Nephron progenitor cell (in vitro differentiated cells): ENCODE data around the gene PHACTR1.

Experiments
- DNase-seq: peaks from one replicate; pipeline ENCODE4 v3.0.0; 2021
- H3K27ac Mint-ChIP-seq: 2 replicates; pipeline ENCODE4 v1.8.0; 2021; ENCODE audit warnings: mild to moderate bottlenecking, moderate library complexity, mixed read lengths
- H3K27me3 Mint-ChIP-seq: 2 replicates; pipeline ENCODE4 v1.8.0; 2021; ENCODE audit warnings: mild to moderate bottlenecking, low read depth, mixed read lengths; ENCODE audit not compliant: poor library complexity
- H3K36me3 Mint-ChIP-seq: 2 replicates; pipeline ENCODE4 v1.8.0; 2021; ENCODE audit warnings: low read depth, mixed read lengths
- H3K4me1 Mint-ChIP-seq: 2 replicates; pipeline ENCODE4 v1.8.0; 2021; ENCODE audit warnings: mixed read lengths
- H3K4me3 Mint-ChIP-seq: 2 replicates; pipeline ENCODE4 v1.8.0; 2021; ENCODE audit warnings: mild to moderate bottlenecking, moderate library complexity, mixed read lengths
- H3K9me3 Mint-ChIP-seq: 2 replicates; pipeline ENCODE4 v1.8.0; 2021; ENCODE audit warnings: mild to moderate bottlenecking, moderate library complexity, mixed read lengths
- TF ChIP-seq, protein P1 (sequence below): fragments of 200-600 bp; sonication (generic); IDR thresholded peaks from 2 replicates; pipeline ENCODE4 v1.5.0; 2021; ENCODE audit warnings: antibody characterized with exemption

The PHACTR1 gene

DNA sequence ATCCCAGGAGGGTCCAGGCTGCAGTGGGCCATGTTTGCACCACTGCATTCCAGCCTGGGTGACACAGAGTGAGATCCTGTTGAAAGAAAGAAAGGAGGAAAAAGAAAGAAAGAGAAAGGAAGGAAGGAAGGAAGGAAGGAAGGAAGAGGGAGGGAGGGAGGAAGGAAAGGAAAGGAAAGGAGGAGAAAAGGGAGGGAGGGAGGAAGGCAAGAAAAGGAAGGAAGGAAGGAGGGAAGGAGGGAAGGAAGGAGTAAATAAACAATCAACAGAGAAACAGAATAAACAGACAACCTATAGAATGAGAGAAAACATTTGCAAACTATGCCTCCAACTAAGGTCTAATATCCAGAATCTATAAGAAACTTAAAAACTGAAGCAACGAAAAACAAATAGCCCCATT is 11.6 kb upstream of the PHACTR1 start:
- DNase-seq = no peak
- Mint-ChIP-seq H3K27me3 (peaks cover 11% of the 10 kb centered on the region), H3K4me1 (peaks cover under 1% of the 10 kb centered on the region), H3K27ac (no peak overlapping the region), H3K4me3 (no peak overlapping the region), H3K9me3 (no peaks in the 10 kb centered on the region), H3K36me3 (no peaks in the 10 kb centered on the region)
- TF ChIP-seq, protein P1, sequence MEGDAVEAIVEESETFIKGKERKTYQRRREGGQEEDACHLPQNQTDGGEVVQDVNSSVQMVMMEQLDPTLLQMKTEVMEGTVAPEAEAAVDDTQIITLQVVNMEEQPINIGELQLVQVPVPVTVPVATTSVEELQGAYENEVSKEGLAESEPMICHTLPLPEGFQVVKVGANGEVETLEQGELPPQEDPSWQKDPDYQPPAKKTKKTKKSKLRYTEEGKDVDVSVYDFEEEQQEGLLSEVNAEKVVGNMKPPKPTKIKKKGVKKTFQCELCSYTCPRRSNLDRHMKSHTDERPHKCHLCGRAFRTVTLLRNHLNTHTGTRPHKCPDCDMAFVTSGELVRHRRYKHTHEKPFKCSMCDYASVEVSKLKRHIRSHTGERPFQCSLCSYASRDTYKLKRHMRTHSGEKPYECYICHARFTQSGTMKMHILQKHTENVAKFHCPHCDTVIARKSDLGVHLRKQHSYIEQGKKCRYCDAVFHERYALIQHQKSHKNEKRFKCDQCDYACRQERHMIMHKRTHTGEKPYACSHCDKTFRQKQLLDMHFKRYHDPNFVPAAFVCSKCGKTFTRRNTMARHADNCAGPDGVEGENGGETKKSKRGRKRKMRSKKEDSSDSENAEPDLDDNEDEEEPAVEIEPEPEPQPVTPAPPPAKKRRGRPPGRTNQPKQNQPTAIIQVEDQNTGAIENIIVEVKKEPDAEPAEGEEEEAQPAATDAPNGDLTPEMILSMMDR = no peak

GRCh38 chr6:12709116-12709515 is 7.5 kb upstream of the PHACTR1 start:
- Mint-ChIP-seq H3K4me1 (peaks cover 5% of the 10 kb centered on the region), H3K27me3 (peaks cover 11% of the 10 kb centered on the region), H3K36me3 (no peaks in the 10 kb centered on the region), H3K4me3 (no peak overlapping the region), H3K27ac (no peak overlapping the region), H3K9me3 (no peaks in the 10 kb centered on the region)
- TF ChIP-seq, protein P1 = no peak
- DNase-seq = no peak

- Mint-ChIP-seq H3K27ac (no peak overlapping the region), H3K4me1 (peaks cover 5% of the 10 kb centered on the region), H3K27me3 (peaks cover 11% of the 10 kb centered on the region), H3K4me3 (no peak overlapping the region), H3K36me3 (no peaks in the 10 kb centered on the region), H3K9me3 (no peaks in the 10 kb centered on the region)
- TF ChIP-seq, protein P1 = no peak
- DNase-seq = no peak
These were observed 6.9 kb upstream of the PHACTR1 start for GRCh38 chr6:12709556-12710232.

DNA sequence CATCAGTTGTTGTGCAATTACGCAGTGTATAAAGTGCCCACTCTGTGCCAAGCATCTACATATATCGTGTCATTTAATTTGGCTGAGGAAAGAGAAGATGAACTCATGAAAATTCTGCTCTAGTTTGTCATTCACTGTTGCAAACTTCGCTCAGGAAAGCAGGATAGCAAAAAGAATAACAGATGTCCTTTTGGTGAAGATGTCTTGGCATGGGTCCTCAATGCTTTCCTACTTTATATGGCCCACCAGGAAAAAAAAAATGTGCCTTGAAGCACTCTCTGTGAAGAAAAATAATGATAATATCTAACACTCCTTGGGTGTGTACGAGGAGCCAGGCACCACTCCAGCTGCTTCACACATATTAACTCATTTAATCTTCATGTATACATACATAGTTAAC is 5.6 kb upstream of the PHACTR1 start:
- Mint-ChIP-seq H3K36me3 (no peaks in the 10 kb centered on the region), H3K27me3 (peaks cover 7% of the 10 kb centered on the region), H3K27ac (no peak overlapping the region), H3K4me3 (no peak overlapping the region), H3K4me1 (peaks cover 5% of the 10 kb centered on the region), H3K9me3 (no peaks in the 10 kb centered on the region)
- TF ChIP-seq, protein P1 = no peak
- no peak for DNase-seq

GRCh38 chr6:12714022-12714421 is 2.5 kb upstream of the PHACTR1 start:
- no peak overlapping the region for H3K4me3 Mint-ChIP-seq
- H3K9me3 Mint-ChIP-seq = no peaks in the 10 kb centered on the region
- peaks cover 5% of the 10 kb centered on the region for H3K4me1 Mint-ChIP-seq
- no peak overlapping the region for H3K27ac Mint-ChIP-seq
- H3K36me3 Mint-ChIP-seq = no peaks in the 10 kb centered on the region
- DNase-seq = no peak
- peaks cover 8% of the 10 kb centered on the region for H3K27me3 Mint-ChIP-seq
- TF ChIP-seq, protein P1 = no peak

DNA sequence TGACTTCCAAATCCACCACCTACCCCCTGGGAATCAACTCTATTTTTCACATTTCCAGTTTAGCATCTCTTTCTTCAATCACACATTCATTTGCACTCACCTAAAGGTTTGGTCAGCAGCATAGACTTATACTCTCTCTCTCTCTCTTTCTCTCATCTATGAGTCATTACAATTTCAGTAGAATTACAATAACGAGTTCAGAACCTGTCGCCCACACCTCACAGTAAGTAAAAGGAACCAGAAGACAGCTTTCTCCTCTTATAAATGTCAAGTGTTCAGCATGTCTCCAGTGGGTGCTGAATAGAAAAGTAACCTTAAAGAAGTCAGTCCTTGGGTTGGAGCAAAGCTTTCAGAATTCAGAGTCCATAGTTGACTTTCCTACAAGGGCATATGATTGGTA is 1.1 kb upstream of the PHACTR1 start:
- Mint-ChIP-seq H3K36me3 (no peaks in the 10 kb centered on the region), H3K9me3 (no peaks in the 10 kb centered on the region), H3K4me1 (no peaks in the 10 kb centered on the region), H3K27me3 (peaks cover 21% of the 10 kb centered on the region), H3K4me3 (no peak overlapping the region), H3K27ac (no peak overlapping the region)
- DNase-seq = no peak
- TF ChIP-seq, protein P1 = no peak
